ENCODE results near the gene PFDN6.

- TF ChIP-seq CTCF (conservative IDR thresholded peaks at IDR 0.05; ENCODE audit: low read depth, low read length) (no peak), EZH2 (IDR thresholded peaks at IDR 0.05; ENCODE audit: borderline replicate concordance, low read depth, low read length, poor library complexity, severe bottlenecking) (no peak)
Measured at GRCh38 chr6:33321227-33321626, 31.8 kb downstream of the PFDN6 start.
